Endothelial cell of umbilical vein (primary cell): Measurements from ENCODE around the gene VDR. TPM values are rescaled to one million over a fixed set of nuclear protein-coding genes. Genes with fewer than 3 reads are reported as not detected.
A peak's percentile ranks its signal among the peaks of the same experiment; 100 is the strongest.

Source experiments
- BruUV-seq: library from RNA; stranded (reverse); fragments of 400-500 nt; replicated peaks from 2 replicates; lab custom pipeline; 2021; lab: Mats Ljungman, UMichigan
- CTCF ChIA-PET: fragments of 300-600, 350-600 bp; sonication (Branson Sonifier 250); formaldehyde crosslinking; loops from one replicate; lab custom pipeline; 2021; ENCODE audit warnings: antibody characterized with exemption, inconsistent platforms; lab: Charles Lee
- POLR2A ChIA-PET: fragments of 300-600, 350-600 bp; sonication (Branson Sonifier 250); formaldehyde crosslinking; loops from one replicate; lab custom pipeline; 2021; ENCODE audit warnings: antibody characterized with exemption, inconsistent platforms; lab: Charles Lee
- DNase-seq: peaks from one replicate; pipeline ENCODE4 v3.0.0-alpha.2; 2011; ENCODE audit warnings: low read depth, low spot score
- FAIRE-seq: peaks from 2 replicates; lab custom pipeline; 2011; peaks lifted over from hg19 to GRCh38; lab: Jason Lieb, UNC
- H2AFZ ChIP-seq: 2 replicates; pipeline ENCODE4 v1.6.0; 2012; ENCODE audit warnings: low read depth, low read length, control low read depth, inconsistent platforms
- H3K27ac ChIP-seq: 2 replicates; pipeline ENCODE4 v1.5.1; 2011; ENCODE audit warnings: low read depth, mild to moderate bottlenecking, control low read depth, low read length, moderate library complexity; ENCODE audit not compliant: insufficient read depth
- H3K27me3 ChIP-seq, 2 experiments: 2 replicates each; pipeline versions ENCODE4 v1.6.0 to v1.6.1; 2011; ENCODE audit warnings: low read length in 2 of 2, mixed read lengths in 1 of 2; ENCODE audit not compliant: control insufficient read depth in 2 of 2, insufficient read depth in 2 of 2
- H3K36me3 ChIP-seq, 2 experiments: 2 replicates in 1 of 2; 3 replicates in 1 of 2; pipeline ENCODE4 v1.5.1; 2011; ENCODE audit warnings: low read length in 2 of 2, mild to moderate bottlenecking in 1 of 2, moderate library complexity in 1 of 2; ENCODE audit not compliant: control insufficient read depth in 2 of 2, insufficient read depth in 2 of 2; ENCODE audit errors: extremely low read depth in 1 of 2
- H3K4me1 ChIP-seq: 3 replicates; pipeline ENCODE4 v1.5.1; 2011; ENCODE audit warnings: mild to moderate bottlenecking, low read length; ENCODE audit not compliant: control insufficient read depth, insufficient read depth; ENCODE audit errors: extremely low read depth
- H3K4me2 ChIP-seq: 2 replicates; pipeline ENCODE4 v1.6.1; 2011; ENCODE audit warnings: low read length, control low read depth, mixed read lengths; ENCODE audit not compliant: insufficient read depth
- H3K4me3 ChIP-seq, 3 experiments: fragments of 200-600 bp in 1 of 3; sonication (generic), shearing (Covaris generic) in 1 of 3; replicated peaks in 1 of 3; 2 replicates each; pipeline ENCODE4 v1.5.1; 2011 to 2016; ENCODE audit warnings: control low read depth in 3 of 3, low read length in 3 of 3, mild to moderate bottlenecking in 2 of 3, inconsistent platforms in 1 of 3, low read depth in 1 of 3, moderate library complexity in 1 of 3; ENCODE audit not compliant: insufficient read depth in 1 of 3
- H3K79me2 ChIP-seq: 2 replicates; pipeline ENCODE4 v1.6.0; 2012; ENCODE audit warnings: low read length, inconsistent platforms; ENCODE audit not compliant: control insufficient read depth, insufficient read depth
- H3K9ac ChIP-seq: replicated peaks from 2 replicates; pipeline ENCODE3; 2011; ENCODE audit warnings: low read length, control low read depth; ENCODE audit not compliant: insufficient read depth; ENCODE audit errors: extremely low read depth
- H3K9me1 ChIP-seq: replicated peaks from 3 replicates; pipeline ENCODE4 v1.6.0; 2011; ENCODE audit warnings: mild to moderate bottlenecking, low read length; ENCODE audit not compliant: control insufficient read depth, insufficient read depth; ENCODE audit errors: extremely low read depth
- H3K9me3 ChIP-seq: replicated peaks from 2 replicates; pipeline ENCODE4 v1.5.1; 2012; ENCODE audit warnings: low read length, inconsistent platforms; ENCODE audit not compliant: control insufficient read depth, insufficient read depth
- H4K20me1 ChIP-seq: replicated peaks from 2 replicates; pipeline ENCODE3; 2011; ENCODE audit warnings: mild to moderate bottlenecking, low read length; ENCODE audit not compliant: control insufficient read depth, insufficient read depth; ENCODE audit errors: extremely low read depth
- EZH2 ChIP-seq: IDR thresholded peaks from 2 replicates; pipeline ENCODE4 v1.6.1; 2012; ENCODE audit warnings: borderline replicate concordance, low read depth, mild to moderate bottlenecking, moderate library complexity, low read length, inconsistent platforms; ENCODE audit not compliant: severe bottlenecking
- POLR2AphosphoS5 ChIP-seq: IDR thresholded peaks from 2 replicates; pipeline ENCODE4 v1.6.1; 2012; ENCODE audit warnings: low read depth, mild to moderate bottlenecking, control low read depth, low read length, moderate library complexity; ENCODE audit not compliant: insufficient read depth
- dilution Hi-C: fragments of 300-500 bp; cut with MboI; formaldehyde crosslinking; loops from one replicate; pipeline ENCODE4 v1.15.0; 2019; ENCODE audit warnings: low sequenced_read_pairs; ENCODE audit not compliant: extremely low pct_ligation_motif_present
- intact Hi-C: fragments of 100-400 bp; cut with micrococcal nuclease; formaldehyde crosslinking; loops from one replicate; pipeline ENCODE4 v1.10.0; 2022
- polyA plus RNA-seq, 4 experiments: library from polyadenylated mRNA; depleted of rRNA in 3 of 4; stranded (reverse) in 3 of 4; unstranded in 1 of 4; fragments of >200 nt; gene quantifications; 2 replicates each; pipeline versions ENCODE4 v1.2.1 to v1.2.3, GENCODE V29; 2011 to 2012; ENCODE audit warnings: missing spikeins in 1 of 4
- total RNA-seq: library from RNA; stranded (reverse); gene quantifications from 2 replicates; pipeline ENCODE4 v1.2.3, GENCODE V29; 2021
- TF ChIP-seq, protein P1 (sequence below), 2 donors: IDR thresholded peaks; 1 replicate in 1 of 2; 2 replicates in 1 of 2; pipeline ENCODE4 v1.5.1; 2011; ENCODE audit warnings: low read length in 2 of 2, mild to moderate bottlenecking in 2 of 2, moderate library complexity in 2 of 2, control low read depth in 1 of 2, inconsistent platforms in 1 of 2, low read depth in 1 of 2; ENCODE audit not compliant: insufficient read depth in 1 of 2; ENCODE audit errors: extremely low read depth in 1 of 2

Gene VDR
- total and polyA plus RNA-seq, 2 donors (not counting 3 experiments of a cell fraction or from before 2014, with no cell fraction given): 0.73 to 0.91 TPM

- ChIA-PET POLR2A (interaction anchor here (1.0 to 1.6 kb wide), 4 partner anchors 16 to 55 kb away, joined by 4 to 8 read pairs (median 5); no protein-coding TSS in a partner anchor), CTCF (interaction anchor here (0.6 to 15.5 kb wide), 34 partner anchors 9 to 816 kb away, joined by 3 to 427 read pairs (median 16); partner anchors contain the start of genes HDAC7, RAPGEF3, RPAP3 and SLC48A1)
- no peaks in the 10 kb centered on the region for H3K4me1 ChIP-seq
- no peak overlapping the region for H2AFZ ChIP-seq
- H3K27ac ChIP-seq: no peak overlapping the region
- H3K79me2 ChIP-seq: no peaks in the 10 kb centered on the region
- intact Hi-C loops (loop anchor here (1.0 kb wide), 9 partner anchors 17 to 328 kb away; no protein-coding TSS in a partner anchor), dilution Hi-C loops (no loop called here)
- no TSS peak for BruUV-seq
- no peak overlapping the region for H3K4me2 ChIP-seq
- no peaks in the 10 kb centered on the region for H3K9me1 ChIP-seq
- no peaks in the 10 kb centered on the region for H3K9me3 ChIP-seq
- TF ChIP-seq POLR2AphosphoS5 (no peak), EZH2 (no peak)
- TF ChIP-seq, protein P1, sequence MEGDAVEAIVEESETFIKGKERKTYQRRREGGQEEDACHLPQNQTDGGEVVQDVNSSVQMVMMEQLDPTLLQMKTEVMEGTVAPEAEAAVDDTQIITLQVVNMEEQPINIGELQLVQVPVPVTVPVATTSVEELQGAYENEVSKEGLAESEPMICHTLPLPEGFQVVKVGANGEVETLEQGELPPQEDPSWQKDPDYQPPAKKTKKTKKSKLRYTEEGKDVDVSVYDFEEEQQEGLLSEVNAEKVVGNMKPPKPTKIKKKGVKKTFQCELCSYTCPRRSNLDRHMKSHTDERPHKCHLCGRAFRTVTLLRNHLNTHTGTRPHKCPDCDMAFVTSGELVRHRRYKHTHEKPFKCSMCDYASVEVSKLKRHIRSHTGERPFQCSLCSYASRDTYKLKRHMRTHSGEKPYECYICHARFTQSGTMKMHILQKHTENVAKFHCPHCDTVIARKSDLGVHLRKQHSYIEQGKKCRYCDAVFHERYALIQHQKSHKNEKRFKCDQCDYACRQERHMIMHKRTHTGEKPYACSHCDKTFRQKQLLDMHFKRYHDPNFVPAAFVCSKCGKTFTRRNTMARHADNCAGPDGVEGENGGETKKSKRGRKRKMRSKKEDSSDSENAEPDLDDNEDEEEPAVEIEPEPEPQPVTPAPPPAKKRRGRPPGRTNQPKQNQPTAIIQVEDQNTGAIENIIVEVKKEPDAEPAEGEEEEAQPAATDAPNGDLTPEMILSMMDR (IDR thresholded peaks at IDR 0.05; ENCODE audit: extremely low read depth in 1 of 2, insufficient read depth in 1 of 2, low read depth in 1 of 2, low read length in 2 of 2): peak; percentile 75 to 80
- H3K9ac ChIP-seq: no peak overlapping the region
- no peaks in the 10 kb centered on the region for H3K36me3 ChIP-seq
- DNase-seq (peak; percentile 70), FAIRE-seq (peak; percentile 91)
- H3K4me3 ChIP-seq: no peak overlapping the region
- H4K20me1 ChIP-seq: no peaks in the 10 kb centered on the region
- no peaks in the 10 kb centered on the region for H3K27me3 ChIP-seq
These were observed 67.3 kb downstream of the VDR start for GRCh38 chr12:47837190-47838171.
